ENCODE results near the gene SERPINB8.

The SERPINB8 gene

DNA sequence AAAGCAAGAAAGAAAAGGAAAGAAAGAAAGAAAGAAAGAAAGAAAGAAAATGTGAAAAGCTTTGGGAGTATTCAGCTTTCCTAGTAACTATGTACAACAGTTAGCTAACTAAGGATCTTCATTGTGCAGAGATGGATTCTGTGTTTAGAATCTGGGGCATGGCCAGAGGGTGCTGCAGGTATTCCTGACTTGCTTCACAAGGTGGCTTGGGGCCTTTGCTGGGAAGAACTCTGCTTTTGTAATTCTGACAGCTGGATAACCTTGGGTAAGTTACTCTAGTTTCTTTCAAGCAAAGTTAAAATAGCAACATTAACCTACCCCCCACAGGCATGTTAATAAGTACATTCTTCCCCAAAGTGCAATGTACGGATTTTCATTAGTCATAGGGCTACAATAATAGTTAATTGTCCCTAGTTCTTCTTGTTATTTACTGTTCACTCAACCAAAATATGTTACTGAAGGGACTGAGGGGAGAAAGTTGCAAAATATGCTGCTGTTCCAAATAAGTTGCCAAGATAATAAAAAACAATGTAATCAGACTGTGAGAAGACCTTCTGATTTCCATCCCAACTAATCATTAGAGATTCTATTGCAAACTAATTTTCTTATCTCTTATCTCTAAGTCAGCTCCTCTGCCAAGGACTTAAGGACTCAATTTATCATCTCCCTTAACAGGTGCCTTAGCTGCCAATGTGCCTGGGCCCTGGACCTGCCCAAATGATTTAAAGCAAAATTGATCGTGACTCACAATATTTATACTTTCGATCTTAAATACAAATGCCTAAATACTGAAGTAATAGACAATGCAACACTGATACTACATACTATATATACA, 50.3 kb downstream of the SERPINB8 start:
- DNase-seq = no peak

DNA sequence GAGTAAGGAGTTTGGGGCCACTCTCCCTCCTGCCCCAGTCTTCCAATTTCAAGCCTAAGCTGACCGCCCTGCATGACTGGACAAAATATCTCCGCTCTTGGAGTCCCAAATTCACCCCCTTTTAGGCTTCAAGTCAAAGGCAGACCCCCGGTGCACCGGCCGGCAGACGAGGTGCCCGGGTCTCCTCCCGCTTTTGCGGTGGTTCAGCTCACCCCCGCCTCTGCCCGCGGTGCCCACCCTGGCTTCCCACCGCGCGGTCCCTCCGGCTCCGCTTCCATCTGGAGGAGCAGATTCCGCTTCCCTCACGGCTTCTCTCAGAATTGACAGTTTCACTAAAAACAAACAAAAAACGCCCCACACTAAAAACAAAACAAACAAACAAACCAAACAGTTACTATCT, 56.5 kb downstream of the SERPINB8 start:
- no peak for DNase-seq

DNA sequence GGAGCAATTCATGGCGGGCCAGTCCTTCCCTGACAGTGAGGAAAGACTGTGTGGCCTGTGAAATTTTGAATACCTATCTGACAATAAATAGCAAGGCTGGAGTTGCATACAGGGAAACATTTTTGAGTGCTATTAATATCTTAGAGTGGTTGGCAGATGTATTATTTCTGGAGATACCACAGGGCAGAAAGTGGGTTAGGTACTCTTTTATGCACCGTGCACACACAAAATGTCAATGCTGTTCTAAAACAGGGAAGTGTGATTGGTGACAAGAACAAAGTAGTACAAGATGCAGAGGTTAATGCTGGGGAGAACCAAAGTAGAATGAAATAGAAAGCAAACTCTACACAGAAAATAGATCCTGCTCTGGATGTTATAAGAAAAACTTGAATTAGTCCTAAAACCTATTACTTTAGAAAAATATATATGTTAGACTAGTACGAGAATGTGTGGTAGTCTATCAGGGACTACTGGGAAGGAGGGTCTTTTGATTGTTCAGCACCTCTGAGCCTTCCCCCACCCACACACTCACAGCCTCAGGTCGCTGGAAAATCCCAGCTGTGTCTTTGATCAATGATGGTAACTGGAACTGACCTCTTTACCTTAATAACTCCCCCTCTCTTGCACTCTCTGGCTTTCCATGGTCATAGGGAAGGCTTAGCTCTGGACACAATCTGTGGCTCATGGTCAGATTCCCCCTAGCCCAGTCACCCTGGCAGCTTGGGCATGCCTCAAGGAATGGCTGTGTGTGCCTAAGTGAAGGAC, 58.2 kb downstream of the SERPINB8 start:
- no peak for DNase-seq

DNA sequence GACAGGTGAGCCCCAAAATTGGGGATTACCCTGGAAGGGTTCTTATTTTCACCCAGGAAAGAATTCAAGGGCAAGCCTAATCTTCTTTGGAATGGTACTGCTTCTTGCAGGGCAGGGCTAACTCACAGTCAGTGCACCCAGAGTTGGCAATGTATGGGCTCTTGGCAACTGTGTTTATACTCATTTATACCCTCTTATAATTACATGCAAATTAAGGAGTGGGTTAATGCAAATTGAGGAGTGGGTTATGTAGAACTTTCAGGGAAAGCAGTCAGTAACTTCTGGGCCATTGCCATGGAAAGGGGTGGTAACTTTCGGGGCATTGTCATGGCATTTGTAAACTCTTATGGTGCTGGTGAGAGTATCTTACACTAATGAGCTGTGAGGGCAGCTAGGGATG, 59.2 kb downstream of the SERPINB8 start:
- no peak for DNase-seq

DNA sequence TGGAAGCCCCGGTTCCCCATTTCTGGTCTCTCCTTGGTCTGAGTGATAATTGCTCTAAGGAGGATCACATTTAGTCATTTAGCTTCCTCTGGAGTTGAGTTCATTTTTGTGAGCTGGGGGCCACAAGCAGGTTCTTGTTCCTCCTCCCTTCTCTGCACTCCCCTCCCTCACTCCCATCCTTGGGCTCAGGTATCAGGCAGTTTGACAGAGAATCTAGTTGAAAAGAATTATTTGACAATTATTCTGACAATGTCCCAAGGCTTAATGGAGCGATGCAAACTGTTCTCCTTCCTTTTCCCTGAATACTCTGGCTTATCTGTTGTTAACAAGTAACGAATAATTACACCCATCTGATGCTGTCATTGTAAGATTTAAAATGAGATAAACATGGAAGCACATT, 61.5 kb downstream of the SERPINB8 start:
- no peak for DNase-seq

DNA sequence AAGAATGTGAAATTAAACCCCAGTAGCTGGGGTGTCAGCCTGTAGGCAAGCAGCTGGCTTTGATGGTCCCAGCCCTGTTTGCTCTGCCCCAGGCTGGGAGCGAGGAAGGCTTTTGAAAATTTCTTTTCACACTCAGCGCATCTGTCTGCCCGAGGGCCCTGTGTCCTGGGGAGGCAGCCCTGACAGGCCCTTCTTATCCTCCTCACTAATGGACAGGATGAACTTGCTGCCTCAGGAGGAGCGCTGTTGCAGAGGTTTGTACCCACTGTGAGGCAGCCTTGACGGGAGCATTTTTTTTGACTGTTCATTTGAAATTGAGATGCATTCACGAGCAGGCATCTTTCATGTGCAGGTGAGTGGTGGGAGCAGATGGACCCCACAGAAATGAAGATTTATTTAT, 62.4 kb downstream of the SERPINB8 start:
- DNase-seq = no peak

DNA sequence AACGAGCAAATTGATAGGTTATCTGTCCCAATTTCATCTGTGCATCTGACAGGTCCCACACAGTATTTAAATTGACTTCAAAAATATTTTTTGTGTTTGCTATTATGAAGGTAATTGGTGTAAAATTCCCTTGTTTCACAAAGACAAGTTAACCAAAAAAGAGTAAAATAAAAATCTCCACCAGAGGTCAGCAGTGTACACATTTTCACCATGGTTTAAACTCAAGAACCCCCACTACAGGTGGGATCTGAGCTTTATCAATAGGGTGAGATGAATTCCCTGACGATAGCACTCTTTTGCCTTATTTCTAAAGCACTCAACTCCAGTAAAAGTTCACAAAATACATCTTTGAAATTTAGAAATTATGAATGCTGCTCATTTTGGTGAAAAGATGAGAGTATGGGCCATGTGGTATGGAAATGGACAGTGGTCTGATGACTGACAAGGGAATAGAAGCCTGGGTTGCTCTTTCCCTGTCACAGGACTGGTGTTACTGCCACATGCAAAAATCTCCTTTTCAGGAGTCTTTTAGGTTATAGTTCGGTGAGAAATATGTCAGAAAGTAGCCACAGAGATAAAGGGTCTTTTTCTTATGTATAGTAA, 68.0 kb downstream of the SERPINB8 start:
- no peak for DNase-seq

Data from activated CD4-positive, alpha-beta T cell treated with anti-CD3 and anti-CD28 coated beads for 4 hours (primary cell).